Activated CD8-positive, alpha-beta memory T cell treated with anti-CD3 and anti-CD28 coated beads for 36 hours (primary cell): ENCODE measurements around the gene FEZF2. TPM values are rescaled to one million over a fixed set of nuclear protein-coding genes. Genes with fewer than 3 reads are reported as not detected.

Experiments used
- CTCF ChIA-PET: fragments of 350-600 bp; sonication (Branson Sonifier 250); formaldehyde crosslinking; loops from one replicate; lab custom pipeline; 2021; ENCODE audit warnings: antibody characterized with exemption; lab: Charles Lee
- POLR2A ChIA-PET: fragments of 350-600 bp; sonication (Branson Sonifier 250); formaldehyde crosslinking; loops from one replicate; lab custom pipeline; 2021; ENCODE audit warnings: antibody characterized with exemption; lab: Charles Lee
- total RNA-seq, 2 experiments: library from RNA; stranded (reverse); gene quantifications; one replicate each; pipeline ENCODE4 v1.2.3, GENCODE V29; 2021

FEZF2 gene
- total RNA-seq, 2 experiments from 2014 or later, result not detected

DNA sequence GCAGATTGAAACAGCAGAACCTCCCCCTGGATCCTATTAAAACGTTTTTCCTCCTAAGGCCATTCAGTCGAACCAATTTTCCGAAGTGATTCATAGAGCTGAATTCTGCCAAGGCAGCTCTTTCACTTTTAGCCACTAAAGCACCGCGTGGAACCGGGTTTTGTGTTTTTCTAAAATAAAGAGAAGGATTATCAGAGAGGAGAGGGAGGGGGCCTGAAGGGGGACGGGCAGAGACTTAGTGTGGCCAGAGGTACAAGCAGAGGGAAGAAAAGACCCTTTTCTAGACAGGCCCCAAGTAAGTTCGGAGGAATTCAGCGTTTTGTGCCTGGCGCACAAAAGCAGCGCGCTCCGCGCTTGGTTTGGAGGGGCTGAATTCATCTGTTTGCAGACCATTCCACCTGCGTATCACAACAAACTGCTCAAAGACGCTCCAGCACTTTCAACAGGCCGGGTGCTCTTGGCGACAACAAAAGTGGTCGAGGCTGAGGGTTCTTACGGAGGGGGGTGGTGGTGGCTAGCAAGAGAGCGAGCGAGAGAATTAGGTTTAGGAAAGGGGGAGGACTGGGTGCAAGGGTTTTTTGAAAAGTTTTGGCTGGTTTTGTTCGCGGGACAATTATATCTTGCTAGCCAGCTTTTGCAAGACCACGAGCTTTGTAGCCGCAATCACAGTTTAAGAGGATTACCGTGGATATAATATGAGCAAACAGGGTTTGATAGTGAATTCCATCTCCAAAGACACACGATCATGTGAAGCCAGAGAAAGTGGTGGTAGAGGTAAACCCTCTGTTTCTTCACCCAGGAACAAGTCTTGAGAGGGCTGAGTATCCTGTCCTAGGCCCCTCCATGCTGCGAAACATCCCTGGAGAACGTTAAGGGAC is 1.2 kb upstream of the FEZF2 start:
- POLR2A ChIA-PET, result no interaction called here

DNA sequence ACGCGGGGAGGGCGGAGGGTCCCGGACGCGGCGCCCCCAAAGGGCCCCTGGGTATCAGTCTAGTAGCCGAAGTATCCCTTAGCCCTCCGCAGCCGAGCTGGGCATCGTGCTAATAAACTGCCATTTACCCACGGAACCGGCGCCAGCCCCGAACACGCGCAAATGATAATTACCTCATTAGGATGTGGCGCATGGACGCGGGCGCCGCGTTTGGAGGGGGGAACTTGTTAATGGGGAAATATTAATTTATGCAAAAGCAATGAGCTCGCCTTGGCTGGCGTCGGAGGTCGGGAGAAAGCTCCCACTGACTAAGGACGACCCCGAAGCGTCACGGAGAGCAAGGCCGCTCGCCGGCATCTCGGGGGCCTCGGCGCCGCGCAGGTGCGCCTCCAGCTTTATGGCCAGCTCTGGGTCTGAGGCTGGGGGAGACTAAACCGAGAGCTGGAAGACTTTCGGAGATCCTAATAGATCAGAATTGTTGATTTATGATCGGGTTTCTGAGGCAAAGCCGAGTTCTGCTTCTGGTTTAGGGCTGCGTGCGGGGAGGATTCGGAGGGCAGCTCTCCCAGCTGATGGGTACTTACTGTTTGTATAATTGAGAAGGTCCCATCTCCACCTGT is 474 bp upstream of the FEZF2 start:
- CTCF ChIA-PET, result no interaction called here
- POLR2A ChIA-PET, result no interaction called here

More for the DNA sequence above, 1.2 kb upstream of the FEZF2 start:
- CTCF ChIA-PET, result no interaction called here

- POLR2A ChIA-PET, result no interaction called here
Observed at GRCh38 chr3:62372621-62373041, 719 bp downstream of the FEZF2 start.

GRCh38 chr3:62371720-62372591 is 1.4 kb downstream of the FEZF2 start:
- POLR2A ChIA-PET, result interaction anchor here (0.6 kb wide), 1 partner anchor 11 kb away, joined by 3 read pairs; no protein-coding TSS in a partner anchor
- CTCF ChIA-PET, result no interaction called here

More at GRCh38 chr3:62372621-62373041, 719 bp downstream of the FEZF2 start:
- CTCF ChIA-PET, result no interaction called here

DNA sequence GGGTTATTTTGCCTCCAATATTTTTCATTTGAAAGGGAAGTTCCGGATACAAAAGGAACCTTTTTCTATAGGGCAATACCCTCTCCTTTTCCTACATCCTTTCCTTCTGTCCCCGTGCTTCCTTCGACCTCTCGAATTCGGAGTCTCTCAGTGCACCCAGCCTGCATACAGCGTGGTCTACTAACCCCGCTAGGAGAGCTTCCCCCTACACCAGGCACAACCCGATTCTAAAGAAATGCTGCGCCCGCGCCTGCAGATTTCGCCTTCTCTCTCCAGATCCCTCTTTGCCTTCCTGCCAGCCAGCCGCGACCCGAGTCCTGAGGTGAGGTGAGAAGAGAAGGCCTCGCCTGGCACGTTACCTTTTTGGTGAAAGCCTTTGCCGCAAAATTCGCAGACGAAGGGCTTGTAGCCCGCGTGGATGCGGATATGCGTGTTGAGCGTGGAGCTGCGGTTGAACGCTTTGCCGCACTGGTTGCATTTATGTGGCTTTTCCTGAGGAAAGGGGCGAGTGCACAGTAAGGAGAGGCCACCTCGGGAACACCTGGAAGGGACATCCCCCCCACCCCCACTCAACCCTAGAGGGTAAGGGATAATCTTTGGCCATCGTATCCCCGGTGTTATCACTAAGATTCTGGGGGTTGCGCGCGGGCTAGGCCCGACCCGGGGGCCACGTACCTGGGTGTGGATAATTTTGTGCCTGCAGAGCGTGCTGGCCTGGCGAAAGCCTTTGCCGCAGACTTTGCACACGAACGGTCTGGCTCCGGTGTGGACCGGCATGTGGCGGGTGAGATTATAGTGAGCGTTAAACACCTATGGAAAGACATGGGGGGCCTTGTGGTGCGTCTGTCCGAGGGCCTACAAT is 2.3 kb downstream of the FEZF2 start:
- CTCF ChIA-PET, result no interaction called here
- POLR2A ChIA-PET, result no interaction called here

DNA sequence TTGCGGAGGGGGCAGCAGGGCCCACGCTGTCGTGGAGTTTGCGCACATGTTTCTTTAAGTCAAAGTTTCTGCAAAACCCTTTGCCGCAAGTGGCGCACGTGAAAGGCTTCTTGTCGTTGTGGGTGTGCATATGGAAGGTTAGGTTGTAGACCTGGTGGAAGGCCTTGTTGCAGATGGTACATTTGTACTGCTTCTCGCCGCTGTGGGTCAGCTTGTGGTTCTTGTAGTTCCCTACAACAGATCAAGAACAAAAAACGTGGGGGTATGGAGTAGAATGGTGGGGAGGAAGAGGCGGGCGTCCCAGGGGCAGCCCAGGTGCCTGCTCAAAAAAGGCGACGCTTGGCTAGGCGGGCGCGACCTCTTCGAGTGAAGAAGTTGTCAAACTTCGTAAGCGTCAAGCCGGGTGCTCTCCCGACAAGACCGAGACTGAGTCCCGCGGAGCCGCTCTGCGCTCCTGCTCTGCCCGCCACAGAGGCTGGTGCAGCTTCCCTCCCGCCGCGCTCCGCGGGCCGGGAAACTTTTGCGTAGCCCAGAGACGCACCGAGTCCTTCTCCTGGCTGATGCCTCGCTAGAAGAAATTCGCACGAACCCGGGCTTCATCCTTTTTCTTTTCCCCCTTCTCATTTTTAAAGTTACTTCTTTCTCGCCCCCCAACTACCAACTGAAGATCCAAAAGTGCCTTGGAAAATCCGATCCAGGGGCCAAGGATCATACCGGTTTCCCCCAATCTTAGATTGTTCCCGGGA is 3.1 kb downstream of the FEZF2 start:
- POLR2A ChIA-PET, result no interaction called here
- CTCF ChIA-PET, result no interaction called here

GRCh38 chr3:62369476-62369743 is 3.9 kb downstream of the FEZF2 start:
- ChIA-PET CTCF (no interaction called here), POLR2A (interaction anchor here (0.5 kb wide), 1 partner anchor 67 kb away, joined by 4 read pairs; no protein-coding TSS in a partner anchor)

DNA sequence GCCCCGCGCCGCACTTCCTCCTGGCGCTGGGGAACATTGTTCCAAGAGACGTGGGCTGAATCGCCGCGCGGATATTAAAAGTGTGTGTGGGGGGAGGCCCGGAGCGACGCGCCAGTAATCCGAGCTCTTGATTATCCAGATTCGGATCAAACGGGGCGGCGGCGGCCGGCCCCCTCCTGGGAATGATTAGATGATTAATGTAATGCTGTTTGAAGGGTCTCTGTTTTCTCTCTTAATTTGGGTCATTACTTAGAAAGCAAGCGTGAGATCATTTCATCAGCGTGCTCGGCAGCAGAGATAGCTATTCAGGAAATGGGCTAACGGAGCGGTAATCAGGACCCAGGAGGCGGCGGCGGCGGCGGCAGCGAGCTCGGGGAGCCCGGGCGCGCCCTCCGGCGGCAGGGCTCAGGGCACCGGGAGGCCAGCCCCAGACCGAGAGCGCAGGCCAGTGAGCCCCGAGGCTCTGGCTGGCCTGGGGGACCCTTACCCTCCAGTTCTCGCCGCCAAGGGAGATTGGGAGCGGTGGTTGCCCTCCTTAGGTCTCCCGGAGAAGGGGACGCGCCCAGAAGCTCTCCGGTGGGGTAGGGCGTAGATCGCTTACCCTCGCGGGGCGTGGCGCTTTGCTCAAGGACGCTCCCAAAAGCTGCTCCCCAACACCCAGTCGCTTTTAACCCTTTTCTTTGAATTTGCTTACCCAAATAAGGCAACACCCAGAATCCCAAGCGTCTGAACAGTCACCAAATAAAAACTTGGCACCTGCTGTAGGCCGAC is 4.5 kb downstream of the FEZF2 start:
- ChIA-PET CTCF (no interaction called here), POLR2A (interaction anchor here (0.5 kb wide), 1 partner anchor 68 kb away, joined by 4 read pairs; no protein-coding TSS in a partner anchor)

DNA sequence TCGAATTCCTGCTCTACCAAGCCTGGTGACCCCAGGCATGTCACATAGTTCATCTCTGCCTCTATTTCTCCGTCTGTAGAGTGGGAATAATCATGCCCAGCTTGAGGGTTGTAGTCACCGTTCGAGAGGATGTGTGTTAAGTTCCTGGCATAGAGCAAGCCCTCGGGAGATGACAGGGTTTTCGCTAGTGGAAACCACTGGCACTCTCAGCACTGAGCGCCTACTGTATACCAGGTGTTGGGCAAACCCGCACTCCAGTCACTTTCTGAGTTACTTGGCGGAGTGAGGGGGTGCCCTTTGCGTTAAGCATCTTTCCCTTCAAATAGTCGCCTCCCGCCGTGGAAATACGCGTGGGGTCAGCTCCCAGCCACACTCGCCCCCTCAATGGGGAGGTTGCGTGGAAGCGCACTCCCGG is 5.1 kb downstream of the FEZF2 start:
- CTCF ChIA-PET, result no interaction called here
- POLR2A ChIA-PET, result no interaction called here

DNA sequence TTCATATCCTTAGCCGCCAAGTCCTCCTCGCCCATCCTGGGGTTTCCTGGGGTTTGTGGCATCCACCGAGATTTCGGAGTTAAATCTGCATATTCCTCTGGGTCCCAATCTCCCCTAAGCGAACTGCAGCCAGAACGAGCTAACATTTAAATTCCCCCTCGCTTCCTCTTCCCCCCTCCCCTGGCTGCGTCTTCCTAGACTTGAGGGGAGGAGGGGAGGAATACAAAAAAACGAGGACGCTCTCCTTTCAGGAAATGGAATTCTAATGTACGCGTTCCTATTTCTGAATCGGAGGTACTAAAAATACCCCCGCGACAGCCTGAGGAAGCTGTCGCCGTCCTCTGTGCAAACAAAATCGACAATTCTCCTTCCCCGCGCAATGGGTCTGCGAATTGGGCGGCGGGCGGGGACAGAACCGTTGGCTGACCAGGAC is 5.6 kb downstream of the FEZF2 start:
- CTCF ChIA-PET, result no interaction called here
- POLR2A ChIA-PET, result no interaction called here

DNA sequence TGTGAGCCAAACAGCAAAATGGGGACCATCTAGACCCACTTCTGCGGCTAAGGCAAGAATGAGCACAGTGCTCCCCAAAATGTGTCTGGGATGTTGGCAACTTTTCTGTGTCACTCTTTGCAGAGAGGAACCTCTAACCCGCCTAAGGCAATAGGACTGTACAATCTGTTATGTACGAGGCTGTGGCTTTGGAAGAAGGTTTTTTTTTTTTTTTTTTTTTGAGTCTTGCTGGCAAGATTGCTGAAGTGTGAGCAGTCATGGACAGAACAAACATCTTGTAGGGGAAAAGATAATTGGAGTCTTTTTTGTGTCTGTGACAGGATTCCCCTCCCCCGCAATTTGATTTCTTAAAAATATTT is 7.2 kb downstream of the FEZF2 start:
- POLR2A ChIA-PET, result interaction anchor here (0.7 kb wide), 1 partner anchor 9 kb away, joined by 5 read pairs; no protein-coding TSS in a partner anchor
- CTCF ChIA-PET, result no interaction called here

- ChIA-PET POLR2A (no interaction called here), CTCF (no interaction called here)
Observed at GRCh38 chr3:62365391-62366125, 7.8 kb downstream of the FEZF2 start.

DNA sequence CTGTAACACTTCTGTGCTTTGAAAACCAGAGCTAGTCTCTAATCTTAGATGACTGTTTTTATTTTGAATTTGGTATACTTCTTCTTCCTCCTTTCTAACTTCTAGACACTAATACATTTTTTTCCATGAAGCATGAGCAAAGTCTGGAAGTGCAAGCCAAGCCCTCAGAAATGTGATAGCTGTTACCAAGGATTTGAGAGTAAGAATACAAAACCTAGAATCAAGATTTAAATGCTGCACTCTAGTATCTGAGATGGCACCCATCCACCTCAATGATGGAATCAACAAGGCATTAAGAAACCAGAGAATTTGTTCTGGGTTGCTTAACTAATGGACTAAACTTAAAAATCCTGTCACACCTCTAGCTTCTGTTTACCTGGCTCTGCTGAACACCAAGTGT is 9.2 kb downstream of the FEZF2 start:
- ChIA-PET CTCF (no interaction called here), POLR2A (no interaction called here)

DNA sequence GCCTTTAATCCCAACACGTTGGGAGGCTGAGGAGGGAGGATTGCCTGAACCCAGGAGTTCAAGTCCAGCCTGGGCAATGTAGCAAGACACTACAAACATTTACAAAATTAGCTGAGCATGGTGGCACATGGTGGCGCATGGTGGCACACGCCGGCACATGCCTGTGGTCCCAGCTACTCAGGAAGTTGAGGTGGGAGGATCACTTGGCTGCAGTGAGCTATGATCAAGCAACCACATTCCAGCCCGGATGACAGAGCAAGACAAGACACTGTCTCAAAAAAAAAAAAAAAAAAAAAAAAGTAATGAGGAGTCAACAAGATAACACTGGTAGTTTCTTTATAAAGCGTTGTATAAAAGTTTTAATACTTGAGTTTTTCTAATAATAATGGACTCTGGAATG is 10.1 kb downstream of the FEZF2 start:
- ChIA-PET CTCF (no interaction called here), POLR2A (interaction anchor here (0.6 kb wide), 1 partner anchor 25 kb away, joined by 4 read pairs; no protein-coding TSS in a partner anchor)

DNA sequence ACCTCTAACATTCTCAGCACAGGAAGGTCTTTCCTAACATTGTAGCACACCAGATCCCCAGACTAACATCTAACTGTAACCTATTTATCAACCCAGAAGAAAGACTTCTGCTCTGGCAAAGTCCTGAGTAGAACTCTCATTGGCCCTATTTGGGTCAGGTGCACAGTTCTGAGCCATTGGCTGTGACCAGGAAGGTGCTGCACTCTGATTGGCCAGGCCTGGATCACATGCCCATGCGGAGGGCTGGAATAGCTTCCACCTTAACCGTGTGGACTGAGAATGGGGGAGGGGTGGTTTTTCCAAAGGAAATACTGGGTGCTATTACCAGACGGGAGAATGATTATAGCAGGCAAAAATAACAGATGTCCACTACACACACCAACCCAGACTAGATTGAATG is 11.5 kb downstream of the FEZF2 start:
- CTCF ChIA-PET, result no interaction called here

DNA sequence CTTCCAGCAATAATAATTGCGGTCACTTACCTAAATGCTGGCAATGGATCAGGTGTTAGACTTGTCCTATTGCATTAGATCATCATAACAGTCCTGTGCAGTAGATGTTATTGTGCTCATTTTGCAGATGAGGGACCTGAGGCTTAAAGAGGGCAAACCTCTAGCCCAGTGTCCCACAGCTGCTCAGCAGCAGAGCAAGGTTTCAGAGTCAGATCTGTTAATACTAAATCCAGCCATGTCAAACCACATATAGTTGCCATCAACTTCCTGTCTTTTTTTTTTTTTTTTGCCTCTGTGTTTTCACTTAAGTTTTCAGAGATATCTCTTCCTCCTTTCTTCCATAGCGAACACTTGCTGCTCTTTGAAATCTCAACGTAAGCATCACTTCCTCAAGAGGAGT is 12.1 kb downstream of the FEZF2 start:
- ChIA-PET CTCF (no interaction called here), POLR2A (interaction anchor here (0.6 kb wide), 1 partner anchor 11 kb away, joined by 3 read pairs; no protein-coding TSS in a partner anchor)

More for the DNA sequence above, 11.5 kb downstream of the FEZF2 start:
- POLR2A ChIA-PET, result no interaction called here

DNA sequence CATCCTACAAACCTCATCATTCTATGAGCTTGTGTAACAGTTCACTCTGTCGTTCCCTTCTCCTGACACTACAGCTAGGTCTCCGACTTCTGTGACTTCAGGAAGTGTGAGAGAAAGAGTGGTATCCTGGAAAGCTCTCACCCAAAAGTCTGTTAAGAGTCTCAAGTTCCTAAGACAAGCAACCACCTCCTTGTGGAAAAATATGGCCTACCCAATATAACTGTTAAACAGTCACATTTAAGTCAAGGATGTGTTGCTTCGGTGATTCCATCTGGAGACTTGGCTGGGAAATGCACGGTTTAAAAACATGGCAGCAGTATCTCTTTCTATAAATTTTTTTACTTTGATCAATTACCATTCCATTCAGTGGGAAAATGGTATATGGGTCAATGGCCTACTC is 13.8 kb downstream of the FEZF2 start:
- ChIA-PET CTCF (no interaction called here), POLR2A (no interaction called here)
